ENCODE measurements around the gene LRCH4. TPM values are rescaled to one million over a fixed set of nuclear protein-coding genes. Genes with fewer than 3 reads are reported as not detected.

LRCH4 gene
- total and polyA plus RNA-seq, 8 donors: 42.3 to 86.5 (median 57.9) TPM

GRCh38 chr7:100604976-100605911, 19.3 kb upstream of the LRCH4 start:
- Histone ChIP-seq H3K27me3 (peaks cover 0 to 24% of the 10 kb centered on the region in 2 donors), H3K36me3 (no peaks in the 10 kb centered on the region), H3K9me3 (no peaks in the 10 kb centered on the region), H3K27ac (peak overlapping the region; percentile 18 to 57), H3K4me1 (peaks cover 0 to 25% of the 10 kb centered on the region in 2 donors), H3K4me3 (peak overlapping the region; percentile 54 to 74)
- peak in 3 of 4 donors; percentile 39 to 91 (median 59) for DNase-seq
- peak; percentile 42 for ATAC-seq
- intact Hi-C loops (cut with DNase I): no loop called here
- TF ChIP-seq, protein P1, sequence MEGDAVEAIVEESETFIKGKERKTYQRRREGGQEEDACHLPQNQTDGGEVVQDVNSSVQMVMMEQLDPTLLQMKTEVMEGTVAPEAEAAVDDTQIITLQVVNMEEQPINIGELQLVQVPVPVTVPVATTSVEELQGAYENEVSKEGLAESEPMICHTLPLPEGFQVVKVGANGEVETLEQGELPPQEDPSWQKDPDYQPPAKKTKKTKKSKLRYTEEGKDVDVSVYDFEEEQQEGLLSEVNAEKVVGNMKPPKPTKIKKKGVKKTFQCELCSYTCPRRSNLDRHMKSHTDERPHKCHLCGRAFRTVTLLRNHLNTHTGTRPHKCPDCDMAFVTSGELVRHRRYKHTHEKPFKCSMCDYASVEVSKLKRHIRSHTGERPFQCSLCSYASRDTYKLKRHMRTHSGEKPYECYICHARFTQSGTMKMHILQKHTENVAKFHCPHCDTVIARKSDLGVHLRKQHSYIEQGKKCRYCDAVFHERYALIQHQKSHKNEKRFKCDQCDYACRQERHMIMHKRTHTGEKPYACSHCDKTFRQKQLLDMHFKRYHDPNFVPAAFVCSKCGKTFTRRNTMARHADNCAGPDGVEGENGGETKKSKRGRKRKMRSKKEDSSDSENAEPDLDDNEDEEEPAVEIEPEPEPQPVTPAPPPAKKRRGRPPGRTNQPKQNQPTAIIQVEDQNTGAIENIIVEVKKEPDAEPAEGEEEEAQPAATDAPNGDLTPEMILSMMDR (IDR thresholded peaks at IDR 0.05): no peak

DNA sequence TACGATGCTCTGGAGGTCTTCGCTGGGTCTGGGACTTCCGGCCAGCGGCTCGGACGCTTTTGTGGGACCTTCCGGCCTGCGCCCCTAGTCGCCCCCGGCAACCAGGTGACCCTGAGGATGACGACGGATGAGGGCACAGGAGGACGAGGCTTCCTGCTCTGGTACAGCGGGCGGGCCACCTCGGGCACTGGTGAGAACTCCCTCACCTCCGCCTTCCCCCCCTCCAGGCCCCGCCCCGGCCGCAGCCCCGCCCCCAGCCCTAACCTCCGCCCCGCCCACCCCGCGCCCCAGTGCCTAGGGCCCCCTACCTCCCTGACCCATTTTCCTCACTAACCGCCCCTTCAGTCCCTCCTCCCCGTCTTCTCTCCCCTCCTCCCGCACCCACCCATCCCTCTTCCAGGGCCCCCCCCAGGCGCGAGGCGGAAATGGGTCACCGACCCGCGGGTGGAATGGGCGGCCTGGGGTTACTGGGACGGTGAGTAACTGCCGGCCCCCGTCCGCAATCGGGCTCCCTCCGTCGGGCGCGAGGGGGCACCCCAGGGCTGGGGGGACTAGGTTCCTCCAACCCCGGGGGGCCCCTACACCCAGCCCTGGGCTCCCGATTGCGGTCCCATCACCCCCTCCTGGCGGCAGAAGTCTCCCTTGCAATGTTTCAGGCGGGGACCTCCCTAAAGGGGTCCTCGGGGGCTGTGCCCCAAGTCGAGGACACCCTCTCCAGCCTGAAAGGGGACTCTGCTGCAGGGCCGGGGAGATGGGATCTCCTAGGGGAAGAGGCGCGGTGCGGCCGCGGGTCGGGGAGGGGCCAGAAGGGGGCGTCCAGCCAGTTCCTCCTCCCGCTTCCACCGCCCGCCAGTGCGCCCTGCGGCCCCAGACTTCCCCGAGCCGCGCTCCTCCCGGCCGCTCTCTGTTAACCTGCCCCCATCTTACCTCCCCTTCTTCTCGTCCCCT, 18.4 kb upstream of the LRCH4 start:
- H3K4me1 ChIP-seq: peaks cover 0 to 25% of the 10 kb centered on the region in 2 donors
- peak overlapping the region; percentile 54 to 74 for H3K4me3 ChIP-seq
- peaks cover 0 to 24% of the 10 kb centered on the region in 2 donors for H3K27me3 ChIP-seq
- TF ChIP-seq, protein P1 (IDR thresholded peaks at IDR 0.05): peak; percentile 32 to 35
- peak overlapping the region; percentile 48 to 57 for H3K27ac ChIP-seq
- DNase-seq (peak in 3 of 4 donors; percentile 71 to 95 (median 79)), ATAC-seq (peak; percentile 82)
- no peaks in the 10 kb centered on the region for H3K9me3 ChIP-seq
- no peaks in the 10 kb centered on the region for H3K36me3 ChIP-seq
- intact Hi-C loops (cut with DNase I): no loop called here

DNA sequence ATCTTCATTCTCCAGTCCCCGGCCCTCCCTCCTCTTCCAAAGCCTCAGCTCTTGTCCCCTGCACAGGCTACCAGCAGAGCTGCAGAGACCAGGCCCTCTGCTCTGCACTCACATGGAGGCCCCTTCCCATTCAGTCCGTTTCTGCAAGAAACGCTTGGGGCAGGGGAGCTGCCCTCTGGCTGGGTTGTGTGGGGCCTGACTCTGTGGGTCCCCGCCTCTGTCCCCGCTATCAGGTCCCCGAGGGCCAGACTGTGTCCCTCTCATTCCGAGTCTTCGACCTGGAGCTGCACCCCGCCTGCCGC, 17.7 kb upstream of the LRCH4 start:
- no peaks in the 10 kb centered on the region for H3K9me3 ChIP-seq
- peak in 1 of 4 donors; percentile 18 for DNase-seq
- no peak for ATAC-seq
- H3K27me3 ChIP-seq: peaks cover 0 to 24% of the 10 kb centered on the region in 2 donors
- intact Hi-C loops (cut with DNase I): no loop called here
- no peaks in the 10 kb centered on the region for H3K36me3 ChIP-seq
- peaks cover 0 to 25% of the 10 kb centered on the region in 2 donors for H3K4me1 ChIP-seq
- H3K27ac ChIP-seq: peak overlapping the region; percentile 48 to 57
- H3K4me3 ChIP-seq: peak overlapping the region; percentile 54 to 74
- TF ChIP-seq, protein P1 (IDR thresholded peaks at IDR 0.05): no peak

- peaks cover 0 to 25% of the 10 kb centered on the region in 2 donors for H3K4me1 ChIP-seq
- H3K36me3 ChIP-seq: no peaks in the 10 kb centered on the region
- intact Hi-C loops (cut with DNase I): no loop called here
- H3K27ac ChIP-seq: peak overlapping the region; percentile 48 to 57
- ATAC-seq (peak; percentile 27), DNase-seq (peak; percentile 71 to 91 (median 76))
- peaks cover 0 to 24% of the 10 kb centered on the region in 2 donors for H3K27me3 ChIP-seq
- H3K9me3 ChIP-seq: no peaks in the 10 kb centered on the region
- peak overlapping the region; percentile 54 to 74 for H3K4me3 ChIP-seq
- TF ChIP-seq, protein P1 (IDR thresholded peaks at IDR 0.05): no peak
Observed at GRCh38 chr7:100602889-100603725, 17.2 kb upstream of the LRCH4 start.

All from left lung (tissue), 10 donors.